Lower leg skin (tissue), 3 donors: ENCODE measurements around the gene ITGB3.

Experiments
- POLR2A ChIP-seq, 2 donors: fragments of 450-650 bp; IDR thresholded peaks; one replicate each; pipeline ENCODE4 v1.6.1; 2016 to 2017; ENCODE audit warnings: antibody characterized with exemption in 2 of 2, mild to moderate bottlenecking in 1 of 2, moderate library complexity in 1 of 2
- TF ChIP-seq, protein P1 (sequence below), 3 donors: fragments of 450-650 bp; IDR thresholded peaks; one replicate each; pipeline ENCODE4 v1.5.1; 2016; ENCODE audit warnings: antibody characterized with exemption in 3 of 3, mild to moderate bottlenecking in 3 of 3, moderate library complexity in 2 of 3

GRCh38 chr17:47243737-47244598, 9.7 kb upstream of the ITGB3 start:
- TF ChIP-seq, protein P1, sequence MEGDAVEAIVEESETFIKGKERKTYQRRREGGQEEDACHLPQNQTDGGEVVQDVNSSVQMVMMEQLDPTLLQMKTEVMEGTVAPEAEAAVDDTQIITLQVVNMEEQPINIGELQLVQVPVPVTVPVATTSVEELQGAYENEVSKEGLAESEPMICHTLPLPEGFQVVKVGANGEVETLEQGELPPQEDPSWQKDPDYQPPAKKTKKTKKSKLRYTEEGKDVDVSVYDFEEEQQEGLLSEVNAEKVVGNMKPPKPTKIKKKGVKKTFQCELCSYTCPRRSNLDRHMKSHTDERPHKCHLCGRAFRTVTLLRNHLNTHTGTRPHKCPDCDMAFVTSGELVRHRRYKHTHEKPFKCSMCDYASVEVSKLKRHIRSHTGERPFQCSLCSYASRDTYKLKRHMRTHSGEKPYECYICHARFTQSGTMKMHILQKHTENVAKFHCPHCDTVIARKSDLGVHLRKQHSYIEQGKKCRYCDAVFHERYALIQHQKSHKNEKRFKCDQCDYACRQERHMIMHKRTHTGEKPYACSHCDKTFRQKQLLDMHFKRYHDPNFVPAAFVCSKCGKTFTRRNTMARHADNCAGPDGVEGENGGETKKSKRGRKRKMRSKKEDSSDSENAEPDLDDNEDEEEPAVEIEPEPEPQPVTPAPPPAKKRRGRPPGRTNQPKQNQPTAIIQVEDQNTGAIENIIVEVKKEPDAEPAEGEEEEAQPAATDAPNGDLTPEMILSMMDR (IDR thresholded peaks at IDR 0.05) = no peak
- TF ChIP-seq POLR2A (IDR thresholded peaks at IDR 0.05) = no peak
